Measurements from ENCODE around the gene SAFB. TPM values are rescaled to one million over a fixed set of nuclear protein-coding genes. Genes with fewer than 3 reads are reported as not detected.

The SAFB gene
- total and polyA plus RNA-seq, 2 of the 4 experiments (the other 2 are of a cell fraction), result 18.5 to 41.2 TPM

- Histone ChIP-seq H2BK20ac (ENCODE audit: low read depth, low read length) (no peak overlapping the region), H3K27ac (ENCODE audit: insufficient read depth, low read length) (no peak overlapping the region), H2AK5ac (ENCODE audit: low read depth, low read length) (no peak overlapping the region), H3K4me3 (ENCODE audit: insufficient read depth, low read depth, low read length) (no peak overlapping the region), H2AK9ac (replicated peaks; ENCODE audit: low read depth, low read length, poor library complexity) (no peak overlapping the region), H3K4me1 (ENCODE audit: control insufficient read depth, insufficient read depth, low read length) (no peaks in the 10 kb centered on the region), H3K23ac (ENCODE audit: low read depth, low read length) (no peak overlapping the region), H3K9me3 (ENCODE audit: control insufficient read depth, insufficient read depth, low read length) (no peaks in the 10 kb centered on the region), H4K91ac (ENCODE audit: insufficient read depth, low read depth, low read length) (no peak overlapping the region), H2BK5ac (ENCODE audit: low read depth, low read length, poor library complexity, severe bottlenecking) (no peak overlapping the region), H4K20me1 (ENCODE audit: insufficient read depth, low read length) (peaks cover 4% of the 10 kb centered on the region), H2AFZ (replicated peaks; ENCODE audit: low read length, poor library complexity) (no peak overlapping the region), H3K4me2 (ENCODE audit: low read depth, low read length) (no peak overlapping the region), H3K56ac (ENCODE audit: extremely low read depth, insufficient read depth, low read length) (no peak overlapping the region), H3K4ac (ENCODE audit: low read depth, low read length) (no peak overlapping the region), H3K27me3 (ENCODE audit: control insufficient read depth, insufficient read depth, low read length) (no peaks in the 10 kb centered on the region), H3K18ac (ENCODE audit: low read depth, low read length) (no peak overlapping the region), H3K36me3 (ENCODE audit: control insufficient read depth, insufficient read depth, low read length) (peaks cover 89% of the 10 kb centered on the region), H3K14ac (replicated peaks; ENCODE audit: low read depth, low read length) (no peak overlapping the region), H3K9me1 (ENCODE audit: insufficient read depth, low read length) (no peaks in the 10 kb centered on the region), H3K9ac (ENCODE audit: low read depth, low read length) (no peak overlapping the region), H2BK120ac (ENCODE audit: low read depth, low read length) (no peak overlapping the region), H4K8ac (ENCODE audit: low read depth in 2 of 2, low read length in 2 of 2) (no peak overlapping the region), H3K79me1 (ENCODE audit: low read depth in 1 of 2, low read length in 2 of 2) (peaks cover 3 to 16% of the 10 kb centered on the region in 2 experiments; a peak in 2 of 4 replicates), H2BK15ac (ENCODE audit: low read depth, low read length) (no peak overlapping the region), H4K5ac (ENCODE audit: low read depth, low read length) (no peak overlapping the region)
- no TSS peak for BruUV-seq (replicated peaks)
- intact Hi-C loops (cut with micrococcal nuclease) (no loop called here), in situ Hi-C loops (cut with MboI; ENCODE audit: low sequenced_read_pairs) (no loop called here), dilution Hi-C loops (cut with HindIII; ENCODE audit: low sequenced_read_pairs, unreplicated experiment) (no loop called here)
- 100% methylated on average over 9 of the region's 17 CpGs; no CpG with 5 or more reads in 1 of the 2 experiments for WGBS, 2 experiments (ENCODE audit: extremely low coverage in 2 of 2, insufficient read length in 1 of 2)
- no peak for ATAC-seq (ENCODE audit: low read depth)
- no peak for DNase-seq
- ChIA-PET CTCF (no interaction called here), POLR2A (ENCODE audit: unreplicated experiment) (no interaction called here)
- no peak for TF ChIP-seq MAFK (IDR thresholded peaks at IDR 0.05; ENCODE audit: low read depth, low read length)
- no peak for TF ChIP-seq MXI1 (IDR thresholded peaks at IDR 0.05; ENCODE audit: borderline replicate concordance, low read depth, low read length)
- no peak for TF ChIP-seq FOS (IDR thresholded peaks at IDR 0.05; ENCODE audit: low read depth, low read length)
- no peak for TF ChIP-seq BHLHE40 (IDR thresholded peaks at IDR 0.05; ENCODE audit: low read depth, low read length)
- TF ChIP-seq RFX5 (IDR thresholded peaks at IDR 0.05; ENCODE audit: low read depth, low read length), result no peak
- TF ChIP-seq, protein P1, sequence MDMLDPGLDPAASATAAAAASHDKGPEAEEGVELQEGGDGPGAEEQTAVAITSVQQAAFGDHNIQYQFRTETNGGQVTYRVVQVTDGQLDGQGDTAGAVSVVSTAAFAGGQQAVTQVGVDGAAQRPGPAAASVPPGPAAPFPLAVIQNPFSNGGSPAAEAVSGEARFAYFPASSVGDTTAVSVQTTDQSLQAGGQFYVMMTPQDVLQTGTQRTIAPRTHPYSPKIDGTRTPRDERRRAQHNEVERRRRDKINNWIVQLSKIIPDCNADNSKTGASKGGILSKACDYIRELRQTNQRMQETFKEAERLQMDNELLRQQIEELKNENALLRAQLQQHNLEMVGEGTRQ (IDR thresholded peaks at IDR 0.05; ENCODE audit: low read depth, low read length), result no peak
- no peak for TF ChIP-seq NFE2L2 (IDR thresholded peaks at IDR 0.05; ENCODE audit: low read depth, low read length)
- no peak for TF ChIP-seq MAZ (IDR thresholded peaks at IDR 0.05; ENCODE audit: borderline replicate concordance, low read depth, low read length)
- TF ChIP-seq SMC3 (IDR thresholded peaks at IDR 0.05; ENCODE audit: low read depth, low read length), result no peak
- TF ChIP-seq RAD21 (IDR thresholded peaks at IDR 0.05; ENCODE audit: low read length), result no peak
- no peak for TF ChIP-seq RCOR1 (IDR thresholded peaks at IDR 0.05; ENCODE audit: insufficient replicate concordance, low read length)
- no peak for TF ChIP-seq POLR2A (IDR thresholded peaks at IDR 0.05; ENCODE audit: low read depth, low read length)
- no peak for TF ChIP-seq CHD1 (IDR thresholded peaks at IDR 0.05; ENCODE audit: low read depth, low read length)
- no peak for TF ChIP-seq CEBPB (IDR thresholded peaks at IDR 0.05; ENCODE audit: low read depth, low read length)
- no peak for TF ChIP-seq CTCF (conservative IDR thresholded peaks at IDR 0.05; ENCODE audit: low read depth, low read length)
- no peak for TF ChIP-seq ELK1 (IDR thresholded peaks at IDR 0.05; ENCODE audit: borderline replicate concordance, low read depth, low read length)
Observed at GRCh38 chr19:5591476-5591875, 31.4 kb upstream of the SAFB start.
